Measurements from ENCODE around the gene ENOX1. TPM values are rescaled to one million over a fixed set of nuclear protein-coding genes. Genes with fewer than 3 reads are reported as not detected.

ENOX1 gene
- total and polyA plus RNA-seq, 7 donors: 0.23 to 20.2 (median 11.1) TPM

DNA sequence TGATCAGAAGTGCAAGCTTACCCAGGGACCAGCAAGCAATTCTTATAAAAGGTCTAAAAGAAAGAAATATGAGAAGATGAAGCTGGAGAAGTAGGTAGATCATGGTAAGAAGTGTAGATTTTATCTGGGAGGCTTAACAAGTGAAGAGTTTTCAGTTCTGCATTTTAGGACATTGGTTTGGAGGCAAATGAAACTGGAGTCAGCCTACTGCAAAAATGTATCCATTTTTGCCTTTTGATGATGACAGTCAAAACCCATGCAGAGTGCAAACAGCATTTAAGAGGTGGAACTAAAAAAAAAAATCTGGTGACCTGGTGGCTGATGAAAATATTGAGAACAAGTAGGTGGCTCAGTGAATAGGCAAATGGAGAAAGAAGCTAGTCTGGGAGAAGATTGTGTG lies 546.5 kb downstream of the ENOX1 start:
- no peak overlapping the region for H3K4me3 ChIP-seq
- no peak for DNase-seq
- no peaks in the 10 kb centered on the region for H3K9me3 ChIP-seq
- TF ChIP-seq POLR2A (IDR thresholded peaks at IDR 0.05) (no peak), CTCF (IDR thresholded peaks at IDR 0.05) (no peak), POLR2AphosphoS5 (IDR thresholded peaks at IDR 0.05) (no peak)
- H3K27ac ChIP-seq: no peak overlapping the region
- H3K27me3 ChIP-seq: no peaks in the 10 kb centered on the region
- H3K36me3 ChIP-seq: no peaks in the 10 kb centered on the region
- intact Hi-C loops (cut with DNase I): no loop called here
- peaks cover 0 to 3% (median 0%) of the 10 kb centered on the region in 4 donors for H3K4me1 ChIP-seq

GRCh38 chr13:43239275-43239840 lies 547.4 kb downstream of the ENOX1 start:
- H3K36me3 ChIP-seq: no peaks in the 10 kb centered on the region
- no peaks in the 10 kb centered on the region for H3K27me3 ChIP-seq
- intact Hi-C loops (cut with DNase I): no loop called here
- no peak overlapping the region for H3K4me3 ChIP-seq
- no peak for TF ChIP-seq EP300 (IDR thresholded peaks at IDR 0.05)
- TF ChIP-seq POLR2A (IDR thresholded peaks at IDR 0.05): no peak
- no peak for TF ChIP-seq POLR2AphosphoS5 (IDR thresholded peaks at IDR 0.05)
- TF ChIP-seq CTCF (IDR thresholded peaks at IDR 0.05): no peak
- H3K27ac ChIP-seq: no peak overlapping the region
- DNase-seq: no peak
- peaks cover 0 to 3% (median 0%) of the 10 kb centered on the region in 4 donors for H3K4me1 ChIP-seq
- H3K9me3 ChIP-seq: no peaks in the 10 kb centered on the region

DNA sequence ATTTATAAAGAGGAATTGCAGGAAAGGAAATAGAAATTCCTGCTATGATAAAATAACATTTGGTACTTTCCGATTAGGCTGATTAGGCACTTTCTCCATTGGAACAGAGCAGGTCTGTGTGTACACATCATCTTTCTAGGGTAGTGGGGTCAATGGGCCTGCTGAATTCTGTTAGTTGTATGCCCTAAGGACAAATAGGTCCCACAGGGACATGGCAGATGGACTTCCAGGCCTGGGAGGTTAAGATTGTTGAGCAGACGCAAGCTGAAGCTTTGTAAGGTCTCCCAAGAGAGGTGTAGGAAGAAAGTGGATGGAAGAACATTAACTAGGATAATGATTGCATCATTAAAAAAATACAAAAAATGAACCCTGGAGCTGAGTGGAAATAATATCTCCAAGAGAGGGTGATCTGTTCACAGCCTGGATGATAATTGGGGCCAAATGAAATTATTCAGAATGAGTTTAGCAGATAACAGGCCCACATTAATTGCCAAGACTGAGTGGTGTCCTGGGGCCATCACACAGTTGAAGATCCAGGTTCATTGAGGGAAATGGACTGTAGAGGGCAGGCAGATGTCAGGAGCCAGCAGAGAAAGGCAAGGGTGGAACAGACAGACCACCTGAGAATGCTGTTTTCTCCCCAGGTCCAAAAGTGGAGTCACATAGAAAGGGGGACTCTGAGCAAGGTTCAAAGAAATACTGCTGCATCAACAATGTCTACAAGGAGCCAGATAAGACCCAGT lies 548.3 kb downstream of the ENOX1 start:
- no peak for DNase-seq
- H3K36me3 ChIP-seq: no peaks in the 10 kb centered on the region
- TF ChIP-seq EP300 (IDR thresholded peaks at IDR 0.05): no peak
- TF ChIP-seq CTCF (IDR thresholded peaks at IDR 0.05): no peak
- no peak for TF ChIP-seq POLR2AphosphoS5 (IDR thresholded peaks at IDR 0.05)
- TF ChIP-seq POLR2A (IDR thresholded peaks at IDR 0.05): no peak
- no peaks in the 10 kb centered on the region for H3K27me3 ChIP-seq
- 91 to 98% methylated on average over 2 of the region's 2 CpGs for WGBS, 2 donors
- H3K9me3 ChIP-seq: no peaks in the 10 kb centered on the region
- peaks cover 0 to 3% (median 0%) of the 10 kb centered on the region in 4 donors for H3K4me1 ChIP-seq
- H3K27ac ChIP-seq: no peak overlapping the region
- H3K4me3 ChIP-seq: no peak overlapping the region
- intact Hi-C loops (cut with DNase I): no loop called here

DNA sequence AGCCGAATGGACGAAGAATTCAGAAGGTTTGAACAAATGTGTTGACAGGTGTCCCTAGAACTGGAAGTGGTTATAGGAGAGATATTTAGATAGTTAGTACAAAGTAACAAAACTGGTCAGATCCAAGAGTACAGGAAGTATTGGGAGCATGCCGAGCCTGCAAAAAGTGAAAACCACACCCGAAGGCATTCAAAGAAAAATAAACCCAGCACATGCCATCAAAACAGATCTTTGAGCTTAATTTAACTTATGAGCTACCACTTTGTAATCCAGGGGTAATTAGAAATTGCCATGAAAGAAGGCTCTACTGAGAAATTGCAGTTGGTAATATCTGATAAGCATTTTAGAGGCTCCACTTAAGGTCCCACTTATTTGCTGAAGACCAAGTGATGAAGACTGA lies 549.2 kb downstream of the ENOX1 start:
- WGBS, 2 donors: 77 to 78% methylated on average over 4 of the region's 4 CpGs
- intact Hi-C loops (cut with DNase I): no loop called here
- Histone ChIP-seq H3K4me3 (no peak overlapping the region), H3K4me1 (peaks cover 0 to 3% (median 0%) of the 10 kb centered on the region in 4 donors), H3K27ac (no peak overlapping the region), H3K27me3 (no peaks in the 10 kb centered on the region), H3K36me3 (no peaks in the 10 kb centered on the region), H3K9me3 (no peaks in the 10 kb centered on the region)
- no peak for DNase-seq
- TF ChIP-seq EP300 (IDR thresholded peaks at IDR 0.05): no peak
- TF ChIP-seq POLR2A (IDR thresholded peaks at IDR 0.05): no peak
- TF ChIP-seq CTCF (IDR thresholded peaks at IDR 0.05): no peak
- TF ChIP-seq POLR2AphosphoS5 (IDR thresholded peaks at IDR 0.05): no peak
